SU-DHL-6 (cell line): ENCODE results near the gene LHFPL4.
"Not testable (repeated sequence)": the region's sequence is repeated elsewhere in the genome, so short reads cannot be mapped to it uniquely, and the experiment has no call there.

Source experiments
- H2AFZ ChIP-seq: fragments of 200-600 bp; sonication (generic); 2 replicates; pipeline ENCODE4 v1.6.1; 2014; ENCODE audit warnings: low read depth, mild to moderate bottlenecking, moderate library complexity, mixed read lengths, antibody characterized with exemption, low read length; ENCODE audit not compliant: severe bottlenecking
- H3F3A ChIP-seq: fragments of 200-600 bp; shearing (Covaris generic); 2 replicates; pipeline ENCODE4 v1.6.0; 2016; ENCODE audit warnings: antibody characterized with exemption, mild to moderate bottlenecking; ENCODE audit not compliant: insufficient read depth
- H3K27ac ChIP-seq: fragments of 200-600 bp; sonication (generic); 2 replicates; pipeline ENCODE4 v1.5.1; 2016; ENCODE audit warnings: low read depth, mild to moderate bottlenecking, low read length, moderate library complexity, mixed read lengths
- H3K27me3 ChIP-seq: fragments of 200-600 bp; sonication (generic), shearing (Covaris generic); 2 replicates; pipeline ENCODE4 v1.6.0; 2014; ENCODE audit warnings: mild to moderate bottlenecking, low read length
- H3K36me3 ChIP-seq: fragments of 200-600 bp; sonication (generic); 2 replicates; pipeline ENCODE4 v1.6.1; 2014; ENCODE audit warnings: mild to moderate bottlenecking, low read length, mixed read lengths
- H3K4me2 ChIP-seq: fragments of 300-600, 200-600 bp; shearing (Covaris generic), sonication (generic); 2 replicates; pipeline ENCODE4 v1.6.0; 2014; ENCODE audit warnings: low read length, low read depth, mild to moderate bottlenecking; ENCODE audit not compliant: poor library complexity, severe bottlenecking
- H3K4me3 ChIP-seq: fragments of 200-600 bp; sonication (generic); 2 replicates; pipeline ENCODE4 v1.5.1; 2014; ENCODE audit warnings: antibody characterized with exemption, low read length, mild to moderate bottlenecking, mixed read lengths; ENCODE audit not compliant: insufficient read depth, poor library complexity, severe bottlenecking
- H3K79me2 ChIP-seq: fragments of 200-600 bp; sonication (generic); 2 replicates; pipeline ENCODE4 v1.6.1; 2014; ENCODE audit warnings: mild to moderate bottlenecking, low read length, moderate library complexity; ENCODE audit not compliant: insufficient read depth
- H3K9ac ChIP-seq: fragments of 200-600 bp; sonication (generic); 2 replicates; pipeline ENCODE4 v1.7.0; 2014; ENCODE audit warnings: mild to moderate bottlenecking, low read length
- H3K9me2 ChIP-seq: fragments of 200-600 bp; sonication (generic); replicated peaks from 2 replicates; pipeline ENCODE4 v1.6.1; 2014; ENCODE audit warnings: low read length; ENCODE audit not compliant: insufficient read depth
- H3K9me3 ChIP-seq: fragments of 200-600 bp; sonication (generic); 2 replicates; pipeline ENCODE4 v1.6.1; 2014; ENCODE audit warnings: low read length, mixed read lengths; ENCODE audit not compliant: insufficient read depth
- H4K20me1 ChIP-seq: fragments of 200-600 bp; sonication (generic); 2 replicates; pipeline ENCODE4 v1.6.1; 2014; ENCODE audit warnings: low read depth, mild to moderate bottlenecking, antibody characterized with exemption, low read length, moderate library complexity, mixed read lengths
- EZH2phosphoT487 ChIP-seq: fragments of 200-600 bp; sonication (generic), shearing (Covaris generic); conservative IDR thresholded peaks from 2 replicates; pipeline ENCODE4 v1.6.1; 2018; ENCODE audit warnings: mild to moderate bottlenecking, antibody characterized with exemption, low read length, moderate library complexity, mixed read lengths
- TF ChIP-seq, protein P1 (sequence below): fragments of 200-600 bp; sonication (generic); IDR thresholded peaks from one replicate; pipeline ENCODE4 v1.5.1; 2017; ENCODE audit warnings: antibody characterized with exemption, mild to moderate bottlenecking, low read length, moderate library complexity; ENCODE audit not compliant: insufficient read depth, poor library complexity, severe bottlenecking

LHFPL4 gene

DNA sequence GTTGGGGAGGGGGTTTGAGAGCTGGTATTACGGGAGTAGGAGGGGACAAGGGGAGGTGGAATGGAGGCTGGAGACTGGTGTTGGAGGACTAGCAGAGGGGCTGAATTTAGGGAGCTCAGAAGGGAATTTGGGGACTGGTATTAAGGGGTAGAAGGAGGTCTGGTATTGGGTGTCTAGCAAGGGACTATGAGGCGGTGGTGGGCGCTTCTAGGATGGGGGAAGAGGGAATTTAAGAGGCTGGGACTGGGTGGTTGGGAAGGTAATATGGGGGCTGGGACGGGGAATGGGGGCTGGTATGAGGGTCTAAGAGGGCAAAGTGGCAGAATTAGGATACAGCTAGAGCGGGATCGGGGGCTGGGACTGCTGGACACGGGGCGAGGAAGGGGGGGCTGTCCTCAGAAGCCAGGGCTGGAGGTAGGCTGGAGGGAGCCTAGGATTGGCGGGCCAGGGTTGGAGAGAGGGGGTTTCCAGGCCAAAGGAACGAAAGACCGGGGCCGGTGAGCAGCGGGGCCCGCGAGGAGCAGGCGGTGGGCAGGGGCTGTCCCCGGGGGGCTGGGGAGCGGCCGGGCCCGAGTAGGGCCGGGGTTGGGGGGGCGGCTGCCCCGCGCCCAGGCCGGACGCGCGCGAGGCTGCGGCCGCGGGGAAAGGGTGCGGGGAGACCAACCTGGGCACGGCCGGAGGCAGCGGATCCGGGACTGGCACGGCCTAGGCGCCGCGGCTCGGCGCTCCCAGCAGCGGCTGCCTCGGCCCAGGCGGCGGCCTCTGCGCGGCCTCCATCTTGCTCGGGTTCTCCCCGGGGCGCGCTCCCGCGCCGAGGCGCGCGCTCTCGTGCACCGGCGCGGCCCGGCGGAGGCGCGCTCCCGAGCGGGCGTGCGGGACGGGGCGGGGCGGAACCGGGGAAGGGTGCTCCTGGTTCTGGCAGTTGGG, at the start of gene LHFPL4:
TSS of gene LHFPL4 (minus strand) at position 802 of the 927 bp plus-strand sequence. CDS start 1,143 bp downstream, outside the sequence.
- H3K36me3 ChIP-seq: no peaks in the 10 kb centered on the region
- no peak within 1 kb of the TSS for H3K9ac ChIP-seq
- H3K9me3 ChIP-seq: no peaks in the 10 kb centered on the region
- no peaks in the 10 kb centered on the region for H3K79me2 ChIP-seq
- no peaks in the 10 kb centered on the region for H3F3A ChIP-seq
- TF ChIP-seq, protein P1, sequence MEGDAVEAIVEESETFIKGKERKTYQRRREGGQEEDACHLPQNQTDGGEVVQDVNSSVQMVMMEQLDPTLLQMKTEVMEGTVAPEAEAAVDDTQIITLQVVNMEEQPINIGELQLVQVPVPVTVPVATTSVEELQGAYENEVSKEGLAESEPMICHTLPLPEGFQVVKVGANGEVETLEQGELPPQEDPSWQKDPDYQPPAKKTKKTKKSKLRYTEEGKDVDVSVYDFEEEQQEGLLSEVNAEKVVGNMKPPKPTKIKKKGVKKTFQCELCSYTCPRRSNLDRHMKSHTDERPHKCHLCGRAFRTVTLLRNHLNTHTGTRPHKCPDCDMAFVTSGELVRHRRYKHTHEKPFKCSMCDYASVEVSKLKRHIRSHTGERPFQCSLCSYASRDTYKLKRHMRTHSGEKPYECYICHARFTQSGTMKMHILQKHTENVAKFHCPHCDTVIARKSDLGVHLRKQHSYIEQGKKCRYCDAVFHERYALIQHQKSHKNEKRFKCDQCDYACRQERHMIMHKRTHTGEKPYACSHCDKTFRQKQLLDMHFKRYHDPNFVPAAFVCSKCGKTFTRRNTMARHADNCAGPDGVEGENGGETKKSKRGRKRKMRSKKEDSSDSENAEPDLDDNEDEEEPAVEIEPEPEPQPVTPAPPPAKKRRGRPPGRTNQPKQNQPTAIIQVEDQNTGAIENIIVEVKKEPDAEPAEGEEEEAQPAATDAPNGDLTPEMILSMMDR: no peak
- TF ChIP-seq EZH2phosphoT487: no peak
- H3K27ac ChIP-seq: no peak within 1 kb of the TSS
- no peaks in the 10 kb centered on the region for H3K9me2 ChIP-seq
- H3K27me3 ChIP-seq: no peaks in the 10 kb centered on the region
- H2AFZ ChIP-seq: no peak within 1 kb of the TSS
- no peak within 1 kb of the TSS for H3K4me2 ChIP-seq
- no peaks in the 10 kb centered on the region for H4K20me1 ChIP-seq
- H3K4me3 ChIP-seq: no peak within 1 kb of the TSS

DNA sequence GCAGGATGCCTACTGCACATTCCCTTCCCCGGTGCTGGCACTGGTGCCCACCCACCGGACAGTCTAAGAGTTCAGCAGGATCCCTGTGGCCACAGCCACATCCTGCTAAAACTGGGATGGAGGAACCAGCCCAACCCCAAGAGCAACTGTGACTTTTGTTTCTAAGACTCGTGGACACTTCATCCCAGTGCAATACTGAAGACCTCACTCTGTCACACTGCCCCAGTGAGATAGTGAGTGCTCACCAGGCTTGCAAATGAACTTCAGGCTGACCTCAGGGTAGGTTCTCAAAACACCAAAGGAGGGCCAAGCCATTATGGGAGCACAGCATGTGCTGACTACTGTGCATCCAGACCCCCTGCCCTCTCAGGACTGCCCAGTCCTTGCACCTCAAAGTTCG, 49.0 kb upstream of the LHFPL4 start:
- no peaks in the 10 kb centered on the region for H3K27me3 ChIP-seq
- no peak overlapping the region for H2AFZ ChIP-seq
- no peak overlapping the region for H3K4me3 ChIP-seq
- no peak overlapping the region for H3K9ac ChIP-seq
- no peaks in the 10 kb centered on the region for H3F3A ChIP-seq
- H3K36me3 ChIP-seq: no peaks in the 10 kb centered on the region
- H3K79me2 ChIP-seq: no peaks in the 10 kb centered on the region
- peaks cover 14% of the 10 kb centered on the region for H3K9me3 ChIP-seq
- H4K20me1 ChIP-seq: no peaks in the 10 kb centered on the region
- no peak for TF ChIP-seq EZH2phosphoT487
- TF ChIP-seq, protein P1: no peak
- H3K9me2 ChIP-seq: no peaks in the 10 kb centered on the region
- H3K27ac ChIP-seq: no peak overlapping the region
- no peak overlapping the region for H3K4me2 ChIP-seq

DNA sequence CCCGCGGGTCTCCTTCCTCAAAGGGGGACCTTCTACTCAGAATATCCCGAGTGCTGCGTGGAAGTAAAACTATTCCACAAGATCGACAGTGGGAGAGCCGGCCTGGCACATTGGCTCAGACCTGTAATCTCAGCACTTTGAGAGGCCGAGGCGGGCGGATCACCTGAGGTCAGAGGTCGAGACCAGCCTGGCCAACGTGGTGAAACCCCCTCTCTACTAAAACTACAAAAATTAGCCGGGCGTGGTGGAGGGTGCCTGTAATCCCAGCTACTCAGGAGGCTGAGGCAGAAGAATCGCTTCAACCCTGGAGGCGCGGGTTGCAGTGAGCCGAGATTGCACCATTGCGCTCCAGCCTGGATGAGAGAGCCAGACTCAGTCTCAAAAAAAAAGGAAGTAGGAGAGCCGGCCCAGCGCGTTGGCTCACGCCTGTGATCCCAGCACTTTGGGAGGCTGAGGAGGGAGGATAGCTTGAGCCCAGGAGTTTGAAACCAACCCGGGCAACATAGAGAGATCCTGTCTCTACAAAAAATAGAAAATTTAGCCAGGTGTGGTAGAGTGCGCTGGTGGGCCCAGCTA, 47.5 kb upstream of the LHFPL4 start:
- H3K4me3 ChIP-seq, H3K36me3 ChIP-seq, H3K79me2 ChIP-seq, H3K27ac ChIP-seq, H3K4me2 ChIP-seq, H3K27me3 ChIP-seq, H3F3A ChIP-seq, H2AFZ ChIP-seq, H3K9me2 ChIP-seq, H3K9ac ChIP-seq, H4K20me1 ChIP-seq: not testable (repeated sequence)
- H3K9me3 ChIP-seq: peaks cover 14% of the 10 kb centered on the region

DNA sequence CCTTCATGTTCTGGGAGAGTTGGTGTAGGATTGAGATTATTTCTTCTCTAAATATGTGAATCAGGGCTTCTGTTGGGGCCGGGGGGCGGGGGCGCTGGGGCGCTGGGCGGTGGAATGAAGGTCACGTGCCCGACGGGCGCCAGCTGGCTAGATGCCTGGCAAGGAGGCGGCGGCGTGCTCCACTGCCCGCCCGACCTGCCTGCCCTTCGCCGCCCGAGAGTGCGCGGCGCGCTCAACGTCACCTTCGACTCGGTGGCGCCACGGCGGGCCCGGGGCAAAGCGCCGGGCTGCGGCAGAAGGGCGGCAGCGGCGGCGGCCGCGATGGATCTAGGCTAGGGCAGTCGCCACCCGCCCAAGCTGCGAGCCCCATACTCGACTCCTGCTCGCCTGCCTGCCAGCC, 47.0 kb upstream of the LHFPL4 start:
- no peaks in the 10 kb centered on the region for H3K36me3 ChIP-seq
- no peaks in the 10 kb centered on the region for H4K20me1 ChIP-seq
- no peak overlapping the region for H3K4me2 ChIP-seq
- no peaks in the 10 kb centered on the region for H3K79me2 ChIP-seq
- H3K4me3 ChIP-seq: no peak overlapping the region
- no peaks in the 10 kb centered on the region for H3F3A ChIP-seq
- no peak for TF ChIP-seq EZH2phosphoT487
- TF ChIP-seq, protein P1: no peak
- peaks cover 12% of the 10 kb centered on the region for H3K9me3 ChIP-seq
- no peak overlapping the region for H2AFZ ChIP-seq
- H3K27ac ChIP-seq: no peak overlapping the region
- no peaks in the 10 kb centered on the region for H3K9me2 ChIP-seq
- no peaks in the 10 kb centered on the region for H3K27me3 ChIP-seq
- no peak overlapping the region for H3K9ac ChIP-seq
